Neural progenitor cell (in vitro differentiated cells): Measurements from ENCODE around the gene ACYP2.

ENCODE experiments used
- CTCF ChIP-seq: fragments of 200-600 bp; sonication (generic); IDR thresholded peaks from 2 replicates; pipeline ENCODE4 v1.5.1; 2017; ENCODE audit warnings: antibody characterized with exemption, mild to moderate bottlenecking
- EZH2 ChIP-seq: fragments of 200-600 bp; sonication (generic); IDR thresholded peaks from 2 replicates; pipeline ENCODE4 v1.6.1; 2017; ENCODE audit warnings: antibody characterized with exemption, mild to moderate bottlenecking, moderate library complexity
- EZH2phosphoT487 ChIP-seq: fragments of 200-600 bp; sonication (generic); IDR thresholded peaks from 2 replicates; pipeline ENCODE4 v1.6.1; 2017; ENCODE audit warnings: antibody characterized with exemption

GRCh38 chr2:54228945-54229344, 113.5 kb downstream of the ACYP2 start:
- no peak for TF ChIP-seq CTCF
- TF ChIP-seq EZH2: no peak
- no peak for TF ChIP-seq EZH2phosphoT487
